Prostate gland (tissue), 2 donors: ENCODE results near the gene RSBN1. TPM values are rescaled to one million over a fixed set of nuclear protein-coding genes. Genes with fewer than 3 reads are reported as not detected.

Experiments
- DNase-seq: peaks from one replicate; pipeline ENCODE4 v3.0.0-alpha.2; 2019; ENCODE audit warnings: low spot score
- H3K27ac ChIP-seq, 2 donors: fragments of 200-600 bp; sonication (generic); 2 replicates each; pipeline ENCODE4 v1.5.1; 2017 to 2019
- H3K27me3 ChIP-seq: fragments of 200-600 bp; sonication (generic); replicated peaks from 2 replicates; pipeline ENCODE4 v1.5.1; 2019; ENCODE audit not compliant: insufficient read depth
- H3K36me3 ChIP-seq, 2 donors: fragments of 200-600 bp; sonication (generic); 1 replicate in 1 of 2; 2 replicates in 1 of 2; pipeline versions ENCODE4 v1.5.1 to v1.8.1; 2017 to 2019
- H3K4me1 ChIP-seq: fragments of 200-600 bp; sonication (generic); replicated peaks from 2 replicates; pipeline ENCODE4 v1.5.1; 2019
- H3K4me3 ChIP-seq, 2 donors: fragments of 200-600 bp; sonication (generic); 2 replicates each; pipeline ENCODE4 v1.5.1; 2017 to 2019
- H3K9me3 ChIP-seq: fragments of 200-600 bp; sonication (generic); 2 replicates; pipeline ENCODE4 v1.5.1; 2017
- CTCF ChIP-seq, 4 experiments: fragments of 200-600 bp in 2 of 4; fragments of 450-650 bp in 2 of 4; sonication (generic) in 2 of 4; IDR thresholded peaks; 1 replicate in 3 of 4; 2 replicates in 1 of 4; pipeline ENCODE4 v1.5.1; 2016 to 2019; ENCODE audit warnings: antibody characterized with exemption in 4 of 4, mild to moderate bottlenecking in 2 of 4, moderate library complexity in 2 of 4
- POLR2A ChIP-seq: fragments of 450-650 bp; IDR thresholded peaks from one replicate; pipeline ENCODE4 v1.6.1; 2016; ENCODE audit warnings: antibody characterized with exemption, mild to moderate bottlenecking
- POLR2AphosphoS5 ChIP-seq: sonication (generic); formaldehyde crosslinking; IDR thresholded peaks from one replicate; pipeline ENCODE4 v1.6.1; 2017; ENCODE audit warnings: antibody characterized with exemption
- WGBS: methylation state at CpG from one replicate; pipeline ENCODE4 v1.1.5; 2018; 5-methylcytosine and 5-hydroxymethylcytosine counted together
- intact Hi-C: fragments of 100-400 bp; cut with DNase I; formaldehyde crosslinking; loops from one replicate; pipeline ENCODE4 v1.14.2; 2022
- total RNA-seq, 2 donors: library from RNA; depleted of rRNA; stranded (reverse); fragments of >200 nt; gene quantifications; one replicate each; pipeline ENCODE4 v1.1.0, GENCODE V29; 2016

The RSBN1 gene
- total RNA-seq, 2 donors from 2014 or later, result 23.1 to 24.0 TPM

GRCh38 chr1:113818578-113818977, 6.3 kb upstream of the RSBN1 start:
- TF ChIP-seq CTCF (IDR thresholded peaks at IDR 0.05) (no peak), POLR2AphosphoS5 (no peak), POLR2A (no peak)
- 83% methylated on average over 2 of the region's 2 CpGs for WGBS
- Histone ChIP-seq H3K36me3 (no peaks in the 10 kb centered on the region), H3K4me3 (no peak overlapping the region), H3K27me3 (no peaks in the 10 kb centered on the region), H3K4me1 (no peaks in the 10 kb centered on the region), H3K9me3 (no peaks in the 10 kb centered on the region), H3K27ac (no peak overlapping the region)
- intact Hi-C loops, result no loop called here
- no peak for DNase-seq

GRCh38 chr1:113813218-113813617, 942 bp upstream of the RSBN1 start:
- TF ChIP-seq POLR2A (no peak), CTCF (IDR thresholded peaks at IDR 0.05) (no peak), POLR2AphosphoS5 (no peak)
- Histone ChIP-seq H3K36me3 (no peaks in the 10 kb centered on the region), H3K9me3 (no peaks in the 10 kb centered on the region), H3K27ac (no peak overlapping the region), H3K27me3 (no peaks in the 10 kb centered on the region), H3K4me3 (no peak overlapping the region), H3K4me1 (no peaks in the 10 kb centered on the region)
- 87% methylated on average over 15 of the region's 15 CpGs for WGBS
- no peak for DNase-seq
- intact Hi-C loops, result loop anchor here (5.0 kb wide), 1 partner anchor 56 kb away; the partner anchor contains the start of gene PHTF1

- TF ChIP-seq CTCF (IDR thresholded peaks at IDR 0.05), result no peak
- TF ChIP-seq POLR2AphosphoS5, result no peak
- no peak for TF ChIP-seq POLR2A
- no peaks in the 10 kb centered on the region for H3K27me3 ChIP-seq
- intact Hi-C loops, result loop anchor here (5.0 kb wide), 1 partner anchor 55 kb away; the partner anchor contains the start of gene PHTF1
- peak overlapping the region; percentile 90 to 94 for H3K27ac ChIP-seq
- WGBS, result 22% methylated on average over 13 of the region's 13 CpGs
- H3K4me3 ChIP-seq, result peak overlapping the region; percentile 76 to 94
- no peaks in the 10 kb centered on the region for H3K36me3 ChIP-seq
- no peaks in the 10 kb centered on the region for H3K4me1 ChIP-seq
- H3K9me3 ChIP-seq, result no peaks in the 10 kb centered on the region
- no peak for DNase-seq
Measured at GRCh38 chr1:113812661-113813135, 422 bp upstream of the RSBN1 start.

GRCh38 chr1:113811156-113811887, 954 bp downstream of the RSBN1 start:
- H3K27ac ChIP-seq, result peak overlapping the region; percentile 90 to 94
- intact Hi-C loops, result loop anchor here (5.0 kb wide), 1 partner anchor 54 kb away; the partner anchor contains the start of gene PHTF1
- no peaks in the 10 kb centered on the region for H3K9me3 ChIP-seq
- H3K27me3 ChIP-seq, result no peaks in the 10 kb centered on the region
- DNase-seq, result peak; percentile 9
- under 1% methylated on average over 29 of the region's 29 CpGs for WGBS
- TF ChIP-seq CTCF (IDR thresholded peaks at IDR 0.05), result no peak
- no peak for TF ChIP-seq POLR2AphosphoS5
- TF ChIP-seq POLR2A, result no peak
- H3K4me3 ChIP-seq, result peak overlapping the region; percentile 76 to 94
- H3K4me1 ChIP-seq, result no peaks in the 10 kb centered on the region
- no peaks in the 10 kb centered on the region for H3K36me3 ChIP-seq
